ENCODE data around the gene KBTBD2. TPM values are rescaled to one million over a fixed set of nuclear protein-coding genes. Genes with fewer than 3 reads are reported as not detected.

The KBTBD2 gene
- total RNA-seq, 1 donor from 2014 or later, result 39.7 TPM

DNA sequence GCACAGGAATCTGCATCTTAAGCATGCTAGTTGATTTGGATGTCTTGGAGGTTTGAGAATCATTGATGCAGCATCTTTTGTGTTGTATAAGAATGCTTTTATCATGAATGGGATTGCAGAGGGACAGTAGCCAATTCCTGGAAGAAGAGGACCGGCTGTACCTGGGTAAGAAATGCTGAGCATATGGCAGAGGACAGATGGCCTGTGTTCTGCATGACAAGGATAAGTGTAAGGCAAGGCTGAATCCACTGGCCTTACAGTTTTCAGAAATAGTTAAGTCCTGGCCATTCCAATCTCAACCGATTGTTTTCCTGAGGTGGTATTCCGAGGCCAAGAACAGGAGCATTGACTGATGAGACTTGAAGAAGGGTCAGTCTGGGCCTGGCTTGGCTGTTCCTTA is 24.4 kb upstream of the KBTBD2 start:
- intact Hi-C loops (cut with micrococcal nuclease), result no loop called here
- DNase-seq, result no peak
- ChIA-PET POLR2A (no interaction called here), CTCF (no interaction called here)
- H3K4me1 Mint-ChIP-seq, result no peaks in the 10 kb centered on the region
- ATAC-seq (ENCODE audit: low read depth), result no peak
- H3K27ac Mint-ChIP-seq, result no peak overlapping the region
- peaks cover 34% of the 10 kb centered on the region for H3K36me3 Mint-ChIP-seq (ENCODE audit: low read depth)
- TF ChIP-seq, protein P1, sequence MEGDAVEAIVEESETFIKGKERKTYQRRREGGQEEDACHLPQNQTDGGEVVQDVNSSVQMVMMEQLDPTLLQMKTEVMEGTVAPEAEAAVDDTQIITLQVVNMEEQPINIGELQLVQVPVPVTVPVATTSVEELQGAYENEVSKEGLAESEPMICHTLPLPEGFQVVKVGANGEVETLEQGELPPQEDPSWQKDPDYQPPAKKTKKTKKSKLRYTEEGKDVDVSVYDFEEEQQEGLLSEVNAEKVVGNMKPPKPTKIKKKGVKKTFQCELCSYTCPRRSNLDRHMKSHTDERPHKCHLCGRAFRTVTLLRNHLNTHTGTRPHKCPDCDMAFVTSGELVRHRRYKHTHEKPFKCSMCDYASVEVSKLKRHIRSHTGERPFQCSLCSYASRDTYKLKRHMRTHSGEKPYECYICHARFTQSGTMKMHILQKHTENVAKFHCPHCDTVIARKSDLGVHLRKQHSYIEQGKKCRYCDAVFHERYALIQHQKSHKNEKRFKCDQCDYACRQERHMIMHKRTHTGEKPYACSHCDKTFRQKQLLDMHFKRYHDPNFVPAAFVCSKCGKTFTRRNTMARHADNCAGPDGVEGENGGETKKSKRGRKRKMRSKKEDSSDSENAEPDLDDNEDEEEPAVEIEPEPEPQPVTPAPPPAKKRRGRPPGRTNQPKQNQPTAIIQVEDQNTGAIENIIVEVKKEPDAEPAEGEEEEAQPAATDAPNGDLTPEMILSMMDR (IDR thresholded peaks at IDR 0.05), result no peak
- H3K9me3 Mint-ChIP-seq, result no peaks in the 10 kb centered on the region
- no peak overlapping the region for H3K4me3 Mint-ChIP-seq
- H3K27me3 Mint-ChIP-seq, result no peaks in the 10 kb centered on the region

DNA sequence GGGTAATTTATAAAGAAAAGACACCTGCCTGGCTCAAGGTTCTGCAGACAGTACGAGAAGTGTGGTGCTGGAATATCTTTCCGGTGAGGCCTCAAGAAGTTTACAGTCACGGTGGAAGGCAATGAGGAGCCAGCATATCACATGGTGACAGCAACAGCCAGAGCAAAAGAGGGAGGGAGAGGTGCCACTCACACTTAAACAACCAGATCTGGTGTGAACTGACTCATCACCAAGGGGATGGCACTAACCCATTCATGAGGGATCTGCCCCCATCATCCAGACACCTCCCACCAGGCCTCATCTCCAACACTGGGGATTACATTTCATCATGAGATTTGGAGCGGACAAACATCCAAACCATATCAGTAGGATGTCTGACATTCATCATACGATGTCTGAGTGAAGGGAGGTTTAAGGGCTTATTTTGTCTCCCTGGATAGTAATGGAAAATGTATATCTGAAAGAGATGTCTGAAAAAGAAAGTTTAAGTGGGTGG is 23.5 kb upstream of the KBTBD2 start:
- no peak for ATAC-seq (ENCODE audit: low read depth)
- H3K27ac Mint-ChIP-seq, result no peak overlapping the region
- CTCF ChIA-PET, result no interaction called here

DNA sequence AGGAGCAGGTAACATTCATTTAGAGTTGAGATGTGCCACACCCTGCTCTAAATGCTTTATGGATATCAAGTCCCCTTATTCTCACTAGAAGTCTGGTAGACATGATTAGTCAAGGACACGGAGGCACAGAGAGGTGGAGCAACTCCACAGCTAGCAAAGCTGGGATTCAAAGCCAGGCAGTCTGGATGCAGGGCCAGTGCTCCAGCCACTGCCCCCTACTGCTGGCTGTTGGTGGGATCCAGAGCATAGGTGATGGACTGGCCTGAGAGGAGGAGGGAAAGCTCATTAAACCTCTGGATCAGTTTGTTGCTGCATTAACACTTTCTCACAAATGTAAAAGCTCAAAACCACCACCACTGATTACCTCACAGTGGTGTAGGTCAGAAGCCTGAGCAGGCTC is 22.6 kb upstream of the KBTBD2 start:
- ChIA-PET CTCF (no interaction called here), POLR2A (no interaction called here)
- ATAC-seq (ENCODE audit: low read depth), result no peak

More for the DNA sequence above, 23.5 kb upstream of the KBTBD2 start:
- Mint-ChIP-seq H3K4me3 (no peak overlapping the region), H3K27me3 (no peaks in the 10 kb centered on the region), H3K9me3 (no peaks in the 10 kb centered on the region), H3K36me3 (ENCODE audit: low read depth) (peaks cover 29% of the 10 kb centered on the region), H3K4me1 (no peaks in the 10 kb centered on the region)
- DNase-seq, result no peak
- POLR2A ChIA-PET, result no interaction called here
- intact Hi-C loops (cut with micrococcal nuclease), result no loop called here
- TF ChIP-seq, protein P1 (IDR thresholded peaks at IDR 0.05), result no peak

DNA sequence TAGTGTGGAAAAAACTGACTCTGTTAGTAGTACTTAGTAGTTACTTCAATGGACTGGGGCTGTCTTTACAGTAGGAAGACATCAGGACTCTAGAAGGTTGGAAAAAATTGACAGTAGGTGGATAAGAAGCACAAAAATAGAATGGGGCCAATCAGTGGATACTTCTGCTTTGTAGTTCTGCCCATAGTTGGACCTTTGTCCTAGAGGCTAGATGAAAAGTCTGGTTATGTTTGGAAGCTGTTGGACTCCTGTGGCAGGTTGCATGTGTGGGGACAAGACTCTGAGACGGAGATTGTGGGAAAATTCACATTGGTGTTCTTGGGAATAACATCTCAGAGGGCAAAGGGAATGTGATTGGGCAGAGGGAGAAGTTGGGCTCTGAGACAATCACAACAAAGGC is 18.6 kb upstream of the KBTBD2 start:
- intact Hi-C loops (cut with micrococcal nuclease), result no loop called here
- ChIA-PET CTCF (no interaction called here), POLR2A (no interaction called here)
- TF ChIP-seq, protein P1 (IDR thresholded peaks at IDR 0.05), result no peak
- no peak overlapping the region for H3K27ac Mint-ChIP-seq
- no peaks in the 10 kb centered on the region for H3K27me3 Mint-ChIP-seq
- no peak overlapping the region for H3K4me3 Mint-ChIP-seq
- no peak for ATAC-seq (ENCODE audit: low read depth)
- H3K4me1 Mint-ChIP-seq, result peaks cover 4% of the 10 kb centered on the region
- no peak for DNase-seq
- peaks cover 6% of the 10 kb centered on the region for H3K36me3 Mint-ChIP-seq (ENCODE audit: low read depth)
- H3K9me3 Mint-ChIP-seq, result no peaks in the 10 kb centered on the region

More for the DNA sequence above, 22.6 kb upstream of the KBTBD2 start:
- H3K9me3 Mint-ChIP-seq, result no peaks in the 10 kb centered on the region
- DNase-seq, result no peak
- no peaks in the 10 kb centered on the region for H3K27me3 Mint-ChIP-seq
- H3K36me3 Mint-ChIP-seq (ENCODE audit: low read depth), result peaks cover 29% of the 10 kb centered on the region
- H3K4me1 Mint-ChIP-seq, result no peaks in the 10 kb centered on the region
- no peak overlapping the region for H3K27ac Mint-ChIP-seq
- TF ChIP-seq, protein P1 (IDR thresholded peaks at IDR 0.05), result no peak
- H3K4me3 Mint-ChIP-seq, result no peak overlapping the region
- intact Hi-C loops (cut with micrococcal nuclease), result no loop called here

DNA sequence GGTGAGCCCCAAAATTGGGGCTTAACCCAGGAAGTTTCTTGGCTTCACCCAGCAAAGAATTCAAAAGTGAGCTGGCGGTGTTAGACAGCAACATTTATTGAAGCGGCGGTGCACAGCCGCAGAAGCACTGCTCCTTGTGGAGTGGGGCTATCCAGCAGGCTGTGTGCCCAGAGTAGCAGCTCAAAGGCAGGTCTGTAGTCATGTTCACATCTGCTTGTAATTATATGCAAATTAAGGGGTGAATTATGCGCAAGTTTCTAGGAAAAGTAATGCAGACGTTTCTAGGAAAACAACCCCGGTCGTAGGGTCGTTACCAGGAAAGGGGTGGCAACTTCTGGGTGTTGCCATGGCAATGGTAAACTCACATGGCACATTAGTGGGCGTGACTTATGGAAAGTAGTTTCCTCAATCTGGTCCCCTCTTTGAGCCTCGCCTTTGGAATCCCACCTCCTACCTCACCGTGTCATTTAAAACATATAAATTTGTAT is 13.7 kb upstream of the KBTBD2 start:
- TF ChIP-seq, protein P1 (IDR thresholded peaks at IDR 0.05), result no peak
- Mint-ChIP-seq H3K27me3 (no peaks in the 10 kb centered on the region), H3K36me3 (ENCODE audit: low read depth) (no peaks in the 10 kb centered on the region), H3K9me3 (no peaks in the 10 kb centered on the region), H3K4me1 (peaks cover 7% of the 10 kb centered on the region), H3K4me3 (peak overlapping the region; percentile 73), H3K27ac (peak overlapping the region; percentile 69)
- POLR2A ChIA-PET, result interaction anchor here (0.7 to 5.0 kb wide), 3 partner anchors 13 to 35 kb away, joined by 3 to 30 read pairs (median 8); partner anchors contain the start of gene KBTBD2
- no peak for DNase-seq
- CTCF ChIA-PET, result no interaction called here
- peak; percentile 85 for ATAC-seq (ENCODE audit: low read depth)
- intact Hi-C loops (cut with micrococcal nuclease), result loop anchor here (1.0 to 5.0 kb wide), 2 partner anchors 13 to 37 kb away; no protein-coding TSS in a partner anchor
